Placental epithelial cell (primary cell): ENCODE results near the gene ENTPD2. TPM values are rescaled to one million over a fixed set of nuclear protein-coding genes. Genes with fewer than 3 reads are reported as not detected.

ENCODE experiments used
- small RNA-seq: library from RNA; depleted of rRNA; stranded (forward); fragments of <200 nt; gene quantifications from one replicate; pipeline ENCODE3, GENCODE V24; 2012
- total RNA-seq: library from RNA; depleted of rRNA; stranded (reverse); fragments of >200 nt; gene quantifications from 2 replicates; pipeline ENCODE4 v1.2.3, GENCODE V29; 2012

ENTPD2 gene
- 0.11 TPM in 1 of 2 replicates, not detected in the other for total RNA-seq

GRCh38 chr9:137053944-137054931 is at the start of gene ENTPD2:
Gene ENTPD2 (minus strand): TSS chr9:137054061. CDS start chr9:137053997, 64 bp downstream.

DNA sequence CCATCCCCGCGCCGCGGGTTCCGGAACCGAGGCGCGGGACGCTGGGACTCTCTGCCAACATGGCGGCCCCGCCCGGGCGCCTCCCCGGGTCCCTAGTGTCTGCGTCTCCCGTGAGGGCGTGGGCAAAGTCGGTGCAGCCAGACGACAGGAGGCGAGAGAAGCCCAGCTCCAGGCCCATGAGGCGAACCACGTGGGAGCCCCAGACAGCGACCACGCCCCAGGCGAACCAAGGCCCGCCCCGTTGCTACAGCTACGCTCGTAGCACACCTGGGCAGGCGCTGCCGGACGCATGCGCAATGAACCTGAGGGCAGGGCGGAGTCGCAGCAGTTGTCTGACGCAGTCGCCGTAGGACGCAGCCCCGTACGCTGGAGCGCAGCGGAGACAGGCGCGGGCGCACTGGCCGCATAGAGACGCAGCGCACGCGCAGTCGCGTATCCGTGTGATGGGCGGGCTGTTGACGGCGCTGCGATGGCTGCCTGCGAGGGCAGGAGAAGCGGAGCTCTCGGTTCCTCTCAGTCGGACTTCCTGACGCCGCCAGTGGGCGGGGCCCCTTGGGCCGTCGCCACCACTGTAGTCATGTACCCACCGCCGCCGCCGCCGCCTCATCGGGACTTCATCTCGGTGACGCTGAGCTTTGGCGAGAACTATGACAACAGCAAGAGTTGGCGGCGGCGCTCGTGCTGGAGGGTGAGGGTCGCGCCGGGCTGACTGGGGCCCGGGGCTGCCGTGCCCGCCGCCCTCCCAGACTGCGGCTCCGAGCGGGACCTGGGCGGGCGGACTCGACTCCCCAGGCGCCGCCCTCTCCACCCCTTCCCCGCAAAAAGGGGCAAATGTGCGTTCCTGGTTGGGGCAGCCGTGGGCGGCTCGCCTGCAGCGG is 32.9 kb upstream of the ENTPD2 start, which contains the start of gene MAN1B1:
Gene MAN1B1 (plus strand): TSS at position 455 of the 878 bp plus-strand sequence. CDS start 15 bp downstream, at position 470.

GRCh38 chr9:137077010-137077747 is 23.3 kb upstream of the ENTPD2 start, which contains the start of gene UAP1L1:
Gene UAP1L1 (plus strand): TSS chr9:137077517. CDS start chr9:137077533, 16 bp downstream.

DNA sequence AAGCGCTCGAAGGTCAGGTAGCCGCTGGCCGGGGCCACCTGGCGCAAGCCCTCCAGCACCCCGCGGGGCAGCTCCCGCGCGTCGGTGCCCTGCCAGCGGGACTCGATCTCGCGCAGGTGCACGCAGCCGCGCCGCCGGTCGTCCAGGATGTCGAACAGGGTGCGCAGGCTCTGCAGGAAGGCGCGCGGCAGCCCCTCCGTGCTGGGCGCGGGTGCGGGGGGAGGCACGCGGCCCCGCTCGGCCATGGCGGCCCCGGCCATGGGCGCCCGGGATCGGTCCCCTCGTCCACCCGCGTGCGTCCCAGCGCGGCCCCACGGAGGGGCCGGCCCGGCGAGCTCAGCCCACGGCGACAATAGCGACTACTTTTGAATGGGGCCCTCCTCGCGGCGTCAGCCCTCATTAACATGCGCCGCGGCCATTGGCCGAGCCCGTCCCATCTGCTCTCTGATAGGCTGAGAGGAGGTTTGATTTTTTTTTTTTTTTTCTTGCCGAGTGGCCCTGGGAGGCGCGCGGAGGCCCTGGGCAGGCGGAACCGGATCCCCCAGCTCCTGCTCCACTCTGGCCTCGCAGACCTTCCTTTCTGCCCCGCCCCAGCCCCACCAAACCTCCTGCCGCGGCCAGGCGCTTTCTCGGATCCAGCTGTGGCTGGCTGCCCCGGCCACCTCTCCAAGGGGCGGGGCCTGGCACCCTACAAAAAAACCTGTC is 16.5 kb upstream of the ENTPD2 start, which contains the start of gene SAPCD2:
Gene SAPCD2 (minus strand): TSS at position 357 of the 705 bp plus-strand sequence. CDS start 97 bp downstream, at position 260.

DNA sequence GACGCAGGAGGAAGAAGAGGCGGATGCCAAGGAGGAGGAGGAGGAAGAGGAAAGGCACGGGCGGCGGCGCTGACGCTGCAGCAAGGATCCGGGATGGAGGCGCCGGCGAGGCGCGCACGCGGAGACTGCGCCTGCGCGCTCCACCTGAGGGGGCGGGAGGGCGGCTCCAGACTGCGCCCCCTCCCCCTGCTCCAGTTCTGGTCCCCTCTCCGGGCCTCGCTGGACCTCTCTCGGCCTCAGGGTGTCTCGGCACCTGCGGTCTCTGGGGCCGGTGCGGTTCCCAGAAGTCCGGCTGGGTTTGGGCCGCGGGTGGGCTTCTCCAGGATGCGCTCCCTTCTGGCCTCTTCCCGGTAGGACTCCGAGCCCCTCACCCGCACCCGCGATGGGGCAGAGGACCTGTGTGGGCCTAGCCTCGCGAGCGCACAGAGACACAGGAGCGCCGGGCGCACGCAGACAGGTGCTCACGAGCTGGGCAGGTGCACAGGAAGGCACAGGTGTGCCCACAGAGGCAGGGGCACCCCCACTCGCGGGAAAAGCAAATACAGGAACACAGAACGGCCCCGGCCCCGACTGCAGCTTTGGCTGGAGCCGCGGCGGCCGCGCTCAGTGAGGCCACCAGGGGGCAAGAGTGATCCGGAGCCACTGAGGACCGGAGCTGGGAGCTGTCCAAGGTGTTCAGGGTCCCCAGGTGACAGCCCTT is 7.6 kb downstream of the ENTPD2 start, which contains the start of gene NPDC1:
Gene NPDC1 (minus strand): TSS at position 90 of the 700 bp plus-strand sequence. CDS start 188 bp downstream, outside the sequence.

DNA sequence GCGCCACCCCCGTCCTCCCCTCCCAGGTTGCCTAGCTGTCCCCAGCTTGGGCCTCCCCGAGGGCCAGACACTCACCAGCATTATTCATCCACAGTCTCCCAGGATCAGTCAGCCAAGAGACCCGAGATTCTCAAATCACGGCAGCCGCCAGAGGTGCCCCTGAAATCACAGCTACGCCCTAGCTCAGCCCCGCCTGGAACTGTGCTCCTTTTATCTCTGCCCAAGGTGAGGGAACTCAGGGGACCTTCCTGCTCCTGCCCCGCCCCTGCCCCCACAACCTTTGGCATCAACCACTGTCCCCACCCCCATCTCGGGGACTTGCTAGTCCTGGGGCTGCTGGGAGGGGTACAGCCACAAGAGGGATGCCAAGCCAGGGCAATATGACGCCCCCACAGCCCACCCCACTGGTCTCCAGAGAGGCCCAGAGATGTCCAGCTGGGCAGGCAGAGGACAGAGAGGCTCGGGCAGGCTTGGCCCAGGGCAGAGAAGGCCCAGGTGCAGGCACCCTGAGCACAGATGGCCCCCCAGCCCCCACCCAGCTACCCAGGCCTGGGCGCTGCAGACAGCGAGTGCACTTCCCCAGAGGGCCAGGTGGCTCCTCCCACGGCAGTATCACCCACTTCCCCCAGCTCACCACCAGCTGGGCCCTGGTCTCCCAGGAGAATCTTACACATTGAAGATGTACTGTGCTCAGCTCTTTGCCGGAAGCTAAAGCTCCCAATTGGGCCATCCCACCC is 21.8 kb downstream of the ENTPD2 start, which contains the start of gene FUT7:
Gene FUT7 (minus strand): TSS at position 185 of the 737 bp plus-strand sequence. CDS start 97 bp downstream, at position 88.

GRCh38 chr9:137027369-137028262 is 26.2 kb downstream of the ENTPD2 start, which contains the start of gene ABCA2:
Gene ABCA2 (minus strand): TSS chr9:137028237. CDS start chr9:137028140, 97 bp downstream.

Small RNAs within 50 kb of the gene (small RNA-seq; reads per million reads assigned to genes)
- gene RF00153, result not detected

Other genes with a start within 250 kb of the ENTPD2 start
- 47.9 and 75.5 TPM in 2 replicates for gene RABL6, start 246.1 kb downstream of the ENTPD2 start, total RNA-seq
- 0.76 and 1.2 TPM in 2 replicates for gene AJM1, start 211.6 kb downstream of the ENTPD2 start, total RNA-seq
- gene PHPT1, start 204.7 kb downstream of the ENTPD2 start, total RNA-seq, result 100 and 144 TPM in 2 replicates
- gene MAMDC4, start 201.7 kb downstream of the ENTPD2 start, total RNA-seq, result 3.0 and 3.5 TPM in 2 replicates
- gene EDF1, start 187.8 kb downstream of the ENTPD2 start, total RNA-seq, result 175 and 192 TPM in 2 replicates
- gene TRAF2, start 167.5 kb downstream of the ENTPD2 start, total RNA-seq, result 8.4 and 13.7 TPM in 2 replicates
- gene FBXW5, start 109.3 kb downstream of the ENTPD2 start, total RNA-seq, result 112 and 219 TPM in 2 replicates
- gene C8G, start 108.8 kb downstream of the ENTPD2 start, total RNA-seq, result 0.98 and 3.9 TPM in 2 replicates
- gene LCN12, start 101.8 kb downstream of the ENTPD2 start, total RNA-seq, result 1.1 TPM in 1 of 2 replicates, not detected in the other
- 0.76 and 2.0 TPM in 2 replicates for gene PTGDS, start 76.6 kb downstream of the ENTPD2 start, total RNA-seq
- gene LCNL1, start 71.1 kb downstream of the ENTPD2 start, total RNA-seq, result not detected in 2 replicates
- gene PAXX, start 61.6 kb downstream of the ENTPD2 start, total RNA-seq, result 11.0 and 16.8 TPM in 2 replicates
- 328 and 397 TPM in 2 replicates for gene CLIC3, start 57.5 kb downstream of the ENTPD2 start, total RNA-seq
- 11.6 and 15.3 TPM in 2 replicates for gene ABCA2, start 25.8 kb downstream of the ENTPD2 start, total RNA-seq
- not detected in 2 replicates for gene FUT7, start 22.0 kb downstream of the ENTPD2 start, total RNA-seq
- gene NPDC1, start 7.9 kb downstream of the ENTPD2 start, total RNA-seq, result under 0.01 and 0.22 TPM in 2 replicates
- 2.4 and 5.4 TPM in 2 replicates for gene SAPCD2, start 16.5 kb upstream of the ENTPD2 start, total RNA-seq
- 12.6 and 15.5 TPM in 2 replicates for gene UAP1L1, start 23.5 kb upstream of the ENTPD2 start, total RNA-seq
- gene MAN1B1, start 32.9 kb upstream of the ENTPD2 start, total RNA-seq, result 70.3 and 93.4 TPM in 2 replicates
- 52.1 and 108 TPM in 2 replicates for gene DPP7, start 60.7 kb upstream of the ENTPD2 start, total RNA-seq
- gene GRIN1, start 85.1 kb upstream of the ENTPD2 start, total RNA-seq, result under 0.01 TPM in 1 of 2 replicates, not detected in the other
- gene LRRC26, start 116.0 kb upstream of the ENTPD2 start, total RNA-seq, result not detected in 2 replicates
- not detected in 2 replicates for gene TMEM210, start 118.0 kb upstream of the ENTPD2 start, total RNA-seq
- 28.3 and 48.3 TPM in 2 replicates for gene ANAPC2, start 134.5 kb upstream of the ENTPD2 start, total RNA-seq
- 72.2 and 73.2 TPM in 2 replicates for gene SSNA1, start 134.6 kb upstream of the ENTPD2 start, total RNA-seq
- gene TPRN, start 146.7 kb upstream of the ENTPD2 start, total RNA-seq, result 8.4 and 12.2 TPM in 2 replicates
- gene TMEM203, start 151.6 kb upstream of the ENTPD2 start, total RNA-seq, result 34.5 and 35.0 TPM in 2 replicates
- gene NDOR1, start 151.6 kb upstream of the ENTPD2 start, total RNA-seq, result 7.3 and 7.9 TPM in 2 replicates
- gene RNF208, start 168.2 kb upstream of the ENTPD2 start, total RNA-seq, result under 0.01 TPM in 1 of 2 replicates, not detected in the other
- 0.39 and 1.1 TPM in 2 replicates for gene CYSRT1, start 171.1 kb upstream of the ENTPD2 start, total RNA-seq
- gene RNF224, start 173.4 kb upstream of the ENTPD2 start, total RNA-seq, result 0.76 and 2.0 TPM in 2 replicates
- gene SLC34A3, start 176.8 kb upstream of the ENTPD2 start, total RNA-seq, result 0.11 and 0.39 TPM in 2 replicates
- 76.2 and 226 TPM in 2 replicates for gene TUBB4B, start 187.2 kb upstream of the ENTPD2 start, total RNA-seq
- gene STPG3, start 197.2 kb upstream of the ENTPD2 start, total RNA-seq, result not detected in 2 replicates
- gene NELFB, start 201.3 kb upstream of the ENTPD2 start, total RNA-seq, result 50.3 and 57.0 TPM in 2 replicates
- gene TOR4A, start 223.7 kb upstream of the ENTPD2 start, total RNA-seq, result 18.1 and 25.5 TPM in 2 replicates
- not detected in 2 replicates for gene NRARP, start 248.2 kb upstream of the ENTPD2 start, total RNA-seq